Ascending aorta (tissue), 2 donors: Measurements from ENCODE around the gene CDK5RAP1. TPM values are rescaled to one million over a fixed set of nuclear protein-coding genes. Genes with fewer than 3 reads are reported as not detected.

ENCODE experiments used
- DNase-seq, 2 donors: peaks; one replicate each; pipeline ENCODE4 v3.0.0-alpha.2; 2019; ENCODE audit warnings: low spot score in 2 of 2
- H3K27ac ChIP-seq, 2 donors: fragments of 200-600 bp; sonication (generic); one replicate each; pipeline ENCODE4 v1.5.1; 2016 to 2017; ENCODE audit warnings: mild to moderate bottlenecking in 1 of 2
- H3K27me3 ChIP-seq: fragments of 200-600 bp; sonication (generic); one replicate; pipeline ENCODE4 v1.5.1; 2017
- H3K36me3 ChIP-seq, 2 donors: fragments of 200-600 bp; sonication (generic); one replicate each; pipeline ENCODE4 v1.5.1; 2016
- H3K4me1 ChIP-seq, 2 donors: fragments of 200-600 bp; sonication (generic); one replicate each; pipeline ENCODE4 v1.5.1; 2016 to 2017; ENCODE audit warnings: mild to moderate bottlenecking in 1 of 2
- H3K4me3 ChIP-seq, 2 donors: fragments of 200-600 bp; sonication (generic); one replicate each; pipeline ENCODE4 v1.5.1; 2016 to 2017; ENCODE audit warnings: mild to moderate bottlenecking in 1 of 2
- H3K9me3 ChIP-seq, 2 donors: fragments of 200-600 bp; sonication (generic); one replicate each; pipeline ENCODE4 v1.5.1; 2016
- CTCF ChIP-seq, 3 experiments: fragments of 200-600 bp in 2 of 3; fragments of 450-650 bp in 1 of 3; sonication (generic) in 2 of 3; IDR thresholded peaks; one replicate each; pipeline ENCODE4 v1.5.1; 2016 to 2019; ENCODE audit warnings: antibody characterized with exemption in 3 of 3, mild to moderate bottlenecking in 1 of 3, moderate library complexity in 1 of 3
- intact Hi-C: fragments of 100-400 bp; cut with DNase I; formaldehyde crosslinking; loops from one replicate; pipeline ENCODE4 v1.15.1; 2023
- total RNA-seq: library from RNA; depleted of rRNA; stranded (reverse); fragments of >200 nt; gene quantifications from one replicate; pipeline ENCODE4 v1.1.0, GENCODE V29; 2016

CDK5RAP1 gene
- total RNA-seq, 1 donor from 2014 or later: 42.8 TPM

DNA sequence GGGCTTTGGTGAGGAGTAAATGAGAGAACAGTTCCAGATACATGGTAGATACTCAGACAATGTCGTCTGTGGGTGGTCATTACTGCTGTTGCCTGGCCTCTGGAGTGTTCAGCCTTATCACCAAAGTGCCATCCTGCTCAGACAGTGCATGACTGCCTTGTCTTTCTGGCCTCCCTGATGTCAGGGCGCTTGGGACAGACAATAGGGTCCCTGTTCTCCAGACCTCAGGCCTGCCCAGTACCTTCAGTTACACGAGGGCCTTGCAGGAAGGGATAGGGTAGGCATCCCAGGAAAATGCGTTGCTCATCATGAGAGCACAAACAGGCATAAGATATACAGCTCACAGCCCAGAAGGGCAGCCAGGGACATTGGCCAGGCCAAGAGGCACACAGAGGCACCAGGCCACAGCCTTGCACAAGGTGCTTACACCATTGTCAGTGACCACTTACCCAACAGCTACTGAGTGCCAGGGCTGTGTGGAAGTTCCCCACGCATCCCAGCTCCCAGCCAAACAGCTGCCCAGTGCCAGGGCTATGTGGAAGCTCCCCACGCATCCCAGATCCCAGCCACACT is 90.9 kb downstream of the CDK5RAP1 start:
- intact Hi-C loops: no loop called here
- no peaks in the 10 kb centered on the region for H3K27me3 ChIP-seq

GRCh38 chr20:33309631-33310030 is 91.7 kb downstream of the CDK5RAP1 start:
- intact Hi-C loops: no loop called here
- TF ChIP-seq CTCF (IDR thresholded peaks at IDR 0.05): no peak
- Histone ChIP-seq H3K4me1 (no peaks in the 10 kb centered on the region), H3K9me3 (no peaks in the 10 kb centered on the region), H3K4me3 (no peak overlapping the region), H3K36me3 (no peaks in the 10 kb centered on the region), H3K27ac (no peak overlapping the region), H3K27me3 (no peaks in the 10 kb centered on the region)
- no peak for DNase-seq

More for the DNA sequence above, 90.9 kb downstream of the CDK5RAP1 start:
- H3K9me3 ChIP-seq: no peaks in the 10 kb centered on the region
- no peak overlapping the region for H3K4me3 ChIP-seq
- no peak overlapping the region for H3K27ac ChIP-seq
- no peak for TF ChIP-seq CTCF (IDR thresholded peaks at IDR 0.05)
- no peak for DNase-seq
- no peaks in the 10 kb centered on the region for H3K4me1 ChIP-seq
- no peaks in the 10 kb centered on the region for H3K36me3 ChIP-seq

Other genes starting within 250 kb of the CDK5RAP1 start
- gene BPIFA2, start 233.4 kb downstream of the CDK5RAP1 start, total RNA-seq: not detected
- gene BPIFA3, start 184.2 kb downstream of the CDK5RAP1 start, total RNA-seq: not detected
- gene BPIFA1, start 165.5 kb downstream of the CDK5RAP1 start, total RNA-seq: not detected
- not detected for gene BPIFB1, start 118.3 kb downstream of the CDK5RAP1 start, total RNA-seq
- 108 TPM for gene SNTA1, start 42.2 kb upstream of the CDK5RAP1 start, total RNA-seq
- 22.4 TPM for gene CBFA2T2, start 88.6 kb upstream of the CDK5RAP1 start, total RNA-seq